NOMO-1 treated with DMSO at 0.1 percent for 48 hours (cell line): ENCODE results near the gene OR52E2.

Source experiments
- DNase-seq: peaks from one replicate; lab custom pipeline; 2025; ENCODE audit not compliant: unreplicated experiment; lab: John Stamatoyannopoulos, UW

Gene OR52E2

DNA sequence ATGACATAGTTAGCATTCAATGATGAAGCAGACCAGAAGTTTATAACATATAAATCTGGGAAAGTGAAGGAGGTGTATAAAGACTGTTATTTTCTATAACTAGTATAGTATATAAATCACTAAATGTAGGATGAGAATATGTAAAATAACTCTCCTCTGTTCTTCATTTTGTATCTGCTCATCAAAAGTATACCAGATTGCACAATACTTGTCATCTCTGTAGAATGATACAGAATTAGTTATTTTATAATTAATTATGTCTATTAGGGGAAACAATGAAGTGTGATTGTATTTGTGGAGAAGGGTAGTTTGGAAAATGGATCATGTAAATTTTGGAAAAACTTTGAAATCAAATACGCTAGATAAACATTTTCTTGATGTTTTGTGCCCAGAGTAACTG is 46.4 kb downstream of the OR52E2 start:
- DNase-seq, result no peak

DNA sequence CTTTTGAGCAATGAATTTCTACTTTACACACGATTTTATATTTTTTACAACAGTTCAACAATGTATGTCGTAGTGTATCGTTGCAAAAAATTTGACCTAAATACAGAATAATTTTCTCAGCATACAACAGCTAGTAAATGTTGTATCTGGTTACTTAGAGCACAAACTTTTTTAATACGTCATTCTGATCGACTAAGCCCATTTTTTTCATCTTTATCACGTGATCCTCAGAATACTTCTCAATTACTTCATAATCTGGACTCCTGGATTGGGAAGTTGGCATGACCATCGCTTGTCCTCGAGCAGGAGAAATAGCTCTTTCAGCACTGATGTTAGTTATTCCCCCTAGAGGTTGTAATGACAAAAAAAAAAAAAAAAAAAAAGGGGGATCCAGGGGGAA is 48.2 kb downstream of the OR52E2 start:
- no peak for DNase-seq
